Esophagus squamous epithelium (tissue), 4 donors: ENCODE measurements around the gene LRP2BP.

Source experiments
- CTCF ChIP-seq, 6 experiments: fragments of 450-650 bp in 4 of 6; fragments of 200-600 bp in 2 of 6; sonication (generic) in 2 of 6; IDR thresholded peaks; one replicate each; pipeline ENCODE4 v1.5.1; 2016 to 2019; ENCODE audit warnings: antibody characterized with exemption in 6 of 6, mild to moderate bottlenecking in 4 of 6, moderate library complexity in 4 of 6
- POLR2A ChIP-seq, 4 donors: fragments of 450-650 bp; IDR thresholded peaks; one replicate each; pipeline ENCODE4 v1.6.1; 2017; ENCODE audit warnings: antibody characterized with exemption in 4 of 4, mild to moderate bottlenecking in 4 of 4, moderate library complexity in 3 of 4

DNA sequence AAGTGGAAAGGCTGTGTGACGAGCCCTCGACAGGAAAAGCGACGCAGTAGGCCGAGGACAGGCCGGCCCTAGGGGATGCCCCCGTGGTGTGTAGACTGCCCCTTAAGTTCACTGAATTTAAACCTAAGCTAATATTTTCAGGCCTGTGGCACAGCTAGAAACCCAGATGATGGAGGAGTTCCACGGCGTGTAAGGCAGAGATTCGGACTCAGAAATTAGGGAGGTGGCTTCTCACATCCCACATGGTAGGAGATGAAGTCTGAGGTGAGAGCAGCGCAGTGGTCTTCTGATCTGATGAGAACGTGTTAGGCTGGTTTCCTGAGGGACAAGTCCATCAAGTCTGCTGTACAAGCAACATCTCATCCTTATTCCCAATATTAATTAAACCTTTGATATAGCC is 7.8 kb downstream of the LRP2BP start:
- TF ChIP-seq CTCF (IDR thresholded peaks at IDR 0.05) (no peak), POLR2A (IDR thresholded peaks at IDR 0.05) (no peak)
